ENCODE results near the gene APBB1IP. TPM values are rescaled to one million over a fixed set of nuclear protein-coding genes. Genes with fewer than 3 reads are reported as not detected.
"Not testable (repeated sequence)": the region's sequence is repeated elsewhere in the genome, so short reads cannot be mapped to it uniquely, and the experiment has no call there.

The APBB1IP gene
- total RNA-seq, 1 experiment from 2014 or later = 0.22 TPM

DNA sequence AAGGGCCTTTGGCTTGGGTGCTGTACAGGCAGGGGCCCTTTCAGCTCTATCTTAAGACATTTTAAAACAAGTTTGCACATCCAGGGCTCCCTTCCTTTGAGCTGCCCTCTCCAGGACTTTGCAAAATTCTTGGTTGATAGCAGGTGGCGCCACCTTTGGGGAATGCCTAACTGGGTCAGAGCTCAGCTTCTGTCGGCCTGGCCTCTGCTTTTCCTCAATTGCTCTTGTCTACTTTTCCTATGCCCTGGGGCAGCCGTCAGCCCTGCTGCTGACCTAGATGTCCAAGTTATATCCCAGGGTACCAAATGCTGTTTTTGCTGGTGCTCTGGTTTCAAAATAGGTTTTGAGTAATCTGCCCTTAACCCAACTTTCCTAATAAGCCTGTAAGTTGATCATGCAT lies 65.8 kb downstream of the APBB1IP start:
- peak; percentile 89 for ATAC-seq
- CTCF ChIA-PET = interaction anchor here (0.7 to 1.9 kb wide), 8 partner anchors 9 to 169 kb away, joined by 3 to 15 read pairs (median 4); no protein-coding TSS in a partner anchor

DNA sequence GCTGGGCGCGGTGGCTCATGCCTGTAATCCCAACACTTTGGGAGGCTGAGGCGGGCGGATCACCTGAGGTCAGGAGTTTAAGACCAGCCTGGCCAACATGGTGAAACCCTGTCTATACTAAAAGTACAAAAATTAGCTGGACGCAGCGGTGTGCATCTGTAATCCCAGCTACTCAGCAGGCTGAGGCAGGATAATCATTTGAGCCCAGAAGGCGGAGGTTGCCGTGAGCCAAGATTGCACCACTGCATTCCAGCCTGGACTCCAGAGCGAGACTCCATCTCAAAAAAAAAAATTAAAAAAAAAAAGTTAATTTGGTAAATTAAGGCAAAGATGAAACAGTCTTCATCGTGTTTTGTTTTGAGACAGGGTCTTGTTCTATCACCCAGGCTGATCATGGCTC lies 66.3 kb downstream of the APBB1IP start:
- DNase-seq (ENCODE audit: low spot score); ATAC-seq; H3K27ac Mint-ChIP-seq; H3K27me3 Mint-ChIP-seq (ENCODE audit: low read depth); H3K9me3 Mint-ChIP-seq; H3K4me1 Mint-ChIP-seq; H3K36me3 Mint-ChIP-seq; H3K4me3 Mint-ChIP-seq; POLR2A ChIA-PET: not testable (repeated sequence)
- CTCF ChIA-PET = interaction anchor here (0.7 to 1.9 kb wide), 8 partner anchors 8 to 169 kb away, joined by 3 to 15 read pairs (median 4); no protein-coding TSS in a partner anchor

More for the DNA sequence above, 65.8 kb downstream of the APBB1IP start:
- Mint-ChIP-seq H3K9me3 (no peaks in the 10 kb centered on the region), H3K27ac (no peak overlapping the region), H3K36me3 (no peaks in the 10 kb centered on the region), H3K4me3 (no peak overlapping the region), H3K27me3 (ENCODE audit: low read depth) (no peaks in the 10 kb centered on the region), H3K4me1 (no peaks in the 10 kb centered on the region)
- POLR2A ChIA-PET = no interaction called here
- DNase-seq (ENCODE audit: low spot score) = peak; percentile 44
- no peak for TF ChIP-seq ZNF317 (CRISPR knock-in tag; IDR thresholded peaks at IDR 0.05; ENCODE audit: borderline replicate concordance, low read depth)
- TF ChIP-seq, protein P1, sequence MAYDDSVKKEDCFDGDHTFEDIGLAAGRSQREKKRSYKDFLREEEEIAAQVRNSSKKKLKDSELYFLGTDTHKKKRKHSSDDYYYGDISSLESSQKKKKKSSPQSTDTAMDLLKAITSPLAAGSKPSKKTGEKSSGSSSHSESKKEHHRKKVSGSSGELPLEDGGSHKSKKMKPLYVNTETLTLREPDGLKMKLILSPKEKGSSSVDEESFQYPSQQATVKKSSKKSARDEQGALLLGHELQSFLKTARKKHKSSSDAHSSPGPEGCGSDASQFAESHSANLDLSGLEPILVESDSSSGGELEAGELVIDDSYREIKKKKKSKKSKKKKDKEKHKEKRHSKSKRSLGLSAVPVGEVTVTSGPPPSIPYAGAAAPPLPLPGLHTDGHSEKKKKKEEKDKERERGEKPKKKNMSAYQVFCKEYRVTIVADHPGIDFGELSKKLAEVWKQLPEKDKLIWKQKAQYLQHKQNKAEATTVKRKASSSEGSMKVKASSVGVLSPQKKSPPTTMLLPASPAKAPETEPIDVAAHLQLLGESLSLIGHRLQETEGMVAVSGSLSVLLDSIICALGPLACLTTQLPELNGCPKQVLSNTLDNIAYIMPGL (CRISPR knock-in tag; IDR thresholded peaks at IDR 0.05) = no peak
- TF ChIP-seq, protein P2, sequence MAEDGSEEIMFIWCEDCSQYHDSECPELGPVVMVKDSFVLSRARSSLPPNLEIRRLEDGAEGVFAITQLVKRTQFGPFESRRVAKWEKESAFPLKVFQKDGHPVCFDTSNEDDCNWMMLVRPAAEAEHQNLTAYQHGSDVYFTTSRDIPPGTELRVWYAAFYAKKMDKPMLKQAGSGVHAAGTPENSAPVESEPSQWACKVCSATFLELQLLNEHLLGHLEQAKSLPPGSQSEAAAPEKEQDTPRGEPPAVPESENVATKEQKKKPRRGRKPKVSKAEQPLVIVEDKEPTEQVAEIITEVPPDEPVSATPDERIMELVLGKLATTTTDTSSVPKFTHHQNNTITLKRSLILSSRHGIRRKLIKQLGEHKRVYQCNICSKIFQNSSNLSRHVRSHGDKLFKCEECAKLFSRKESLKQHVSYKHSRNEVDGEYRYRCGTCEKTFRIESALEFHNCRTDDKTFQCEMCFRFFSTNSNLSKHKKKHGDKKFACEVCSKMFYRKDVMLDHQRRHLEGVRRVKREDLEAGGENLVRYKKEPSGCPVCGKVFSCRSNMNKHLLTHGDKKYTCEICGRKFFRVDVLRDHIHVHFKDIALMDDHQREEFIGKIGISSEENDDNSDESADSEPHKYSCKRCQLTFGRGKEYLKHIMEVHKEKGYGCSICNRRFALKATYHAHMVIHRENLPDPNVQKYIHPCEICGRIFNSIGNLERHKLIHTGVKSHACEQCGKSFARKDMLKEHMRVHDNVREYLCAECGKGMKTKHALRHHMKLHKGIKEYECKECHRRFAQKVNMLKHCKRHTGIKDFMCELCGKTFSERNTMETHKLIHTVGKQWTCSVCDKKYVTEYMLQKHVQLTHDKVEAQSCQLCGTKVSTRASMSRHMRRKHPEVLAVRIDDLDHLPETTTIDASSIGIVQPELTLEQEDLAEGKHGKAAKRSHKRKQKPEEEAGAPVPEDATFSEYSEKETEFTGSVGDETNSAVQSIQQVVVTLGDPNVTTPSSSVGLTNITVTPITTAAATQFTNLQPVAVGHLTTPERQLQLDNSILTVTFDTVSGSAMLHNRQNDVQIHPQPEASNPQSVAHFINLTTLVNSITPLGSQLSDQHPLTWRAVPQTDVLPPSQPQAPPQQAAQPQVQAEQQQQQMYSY (CRISPR knock-in tag; IDR thresholded peaks at IDR 0.05) = peak; percentile 49; the same call in 1 of the 2 replicates

DNA sequence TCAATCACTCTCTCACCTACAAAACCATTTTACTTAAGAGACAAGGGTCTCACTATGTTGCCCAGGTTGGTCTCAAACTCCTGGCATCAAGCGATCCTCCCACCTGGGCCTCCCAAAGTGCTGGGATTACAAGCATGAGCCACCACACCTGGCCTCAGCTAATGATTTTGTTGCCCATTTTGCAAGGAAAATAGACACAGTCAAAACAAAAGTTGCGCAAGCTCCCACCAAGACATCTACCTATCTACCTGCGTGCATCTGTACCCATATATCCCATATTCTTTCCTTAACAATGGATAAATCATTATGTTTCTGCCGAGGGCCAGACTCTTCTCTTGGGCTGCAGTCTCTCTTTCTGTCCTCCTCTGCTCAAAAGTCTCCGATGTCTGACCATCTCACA lies 67.3 kb downstream of the APBB1IP start:
- H3K27me3 Mint-ChIP-seq (ENCODE audit: low read depth) = no peaks in the 10 kb centered on the region
- H3K9me3 Mint-ChIP-seq = no peaks in the 10 kb centered on the region
- ChIA-PET CTCF (no interaction called here), POLR2A (no interaction called here)
- no peak overlapping the region for H3K27ac Mint-ChIP-seq
- H3K4me3 Mint-ChIP-seq = no peak overlapping the region
- no peaks in the 10 kb centered on the region for H3K36me3 Mint-ChIP-seq
- H3K4me1 Mint-ChIP-seq = no peaks in the 10 kb centered on the region
- DNase-seq (ENCODE audit: low spot score) (no peak), ATAC-seq (no peak)
- TF ChIP-seq, protein P3, sequence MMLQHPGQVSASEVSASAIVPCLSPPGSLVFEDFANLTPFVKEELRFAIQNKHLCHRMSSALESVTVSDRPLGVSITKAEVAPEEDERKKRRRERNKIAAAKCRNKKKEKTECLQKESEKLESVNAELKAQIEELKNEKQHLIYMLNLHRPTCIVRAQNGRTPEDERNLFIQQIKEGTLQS (CRISPR knock-in tag; conservative IDR thresholded peaks at IDR 0.05) = no peak
- TF ChIP-seq, protein P4, sequence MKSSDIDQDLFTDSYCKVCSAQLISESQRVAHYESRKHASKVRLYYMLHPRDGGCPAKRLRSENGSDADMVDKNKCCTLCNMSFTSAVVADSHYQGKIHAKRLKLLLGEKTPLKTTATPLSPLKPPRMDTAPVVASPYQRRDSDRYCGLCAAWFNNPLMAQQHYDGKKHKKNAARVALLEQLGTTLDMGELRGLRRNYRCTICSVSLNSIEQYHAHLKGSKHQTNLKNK (CRISPR knock-in tag; IDR thresholded peaks at IDR 0.05) = no peak
- TF ChIP-seq FOXJ3 (CRISPR knock-in tag; IDR thresholded peaks at IDR 0.05; ENCODE audit: borderline replicate concordance) (no peak), ZNF232 (CRISPR knock-in tag; IDR thresholded peaks at IDR 0.05) (no peak), FOXP1 (CRISPR knock-in tag; IDR thresholded peaks at IDR 0.05; ENCODE audit: borderline replicate concordance) (no peak), OVOL2 (CRISPR knock-in tag; IDR thresholded peaks at IDR 0.05; ENCODE audit: borderline replicate concordance) (no peak), ZNF671 (CRISPR knock-in tag; IDR thresholded peaks at IDR 0.05) (no peak), NFATC4 (CRISPR knock-in tag; IDR thresholded peaks at IDR 0.05) (no peak)
- TF ChIP-seq, protein P5, sequence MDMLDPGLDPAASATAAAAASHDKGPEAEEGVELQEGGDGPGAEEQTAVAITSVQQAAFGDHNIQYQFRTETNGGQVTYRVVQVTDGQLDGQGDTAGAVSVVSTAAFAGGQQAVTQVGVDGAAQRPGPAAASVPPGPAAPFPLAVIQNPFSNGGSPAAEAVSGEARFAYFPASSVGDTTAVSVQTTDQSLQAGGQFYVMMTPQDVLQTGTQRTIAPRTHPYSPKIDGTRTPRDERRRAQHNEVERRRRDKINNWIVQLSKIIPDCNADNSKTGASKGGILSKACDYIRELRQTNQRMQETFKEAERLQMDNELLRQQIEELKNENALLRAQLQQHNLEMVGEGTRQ (CRISPR knock-in tag; IDR thresholded peaks at IDR 0.05) = no peak
- TF ChIP-seq, protein P6, sequence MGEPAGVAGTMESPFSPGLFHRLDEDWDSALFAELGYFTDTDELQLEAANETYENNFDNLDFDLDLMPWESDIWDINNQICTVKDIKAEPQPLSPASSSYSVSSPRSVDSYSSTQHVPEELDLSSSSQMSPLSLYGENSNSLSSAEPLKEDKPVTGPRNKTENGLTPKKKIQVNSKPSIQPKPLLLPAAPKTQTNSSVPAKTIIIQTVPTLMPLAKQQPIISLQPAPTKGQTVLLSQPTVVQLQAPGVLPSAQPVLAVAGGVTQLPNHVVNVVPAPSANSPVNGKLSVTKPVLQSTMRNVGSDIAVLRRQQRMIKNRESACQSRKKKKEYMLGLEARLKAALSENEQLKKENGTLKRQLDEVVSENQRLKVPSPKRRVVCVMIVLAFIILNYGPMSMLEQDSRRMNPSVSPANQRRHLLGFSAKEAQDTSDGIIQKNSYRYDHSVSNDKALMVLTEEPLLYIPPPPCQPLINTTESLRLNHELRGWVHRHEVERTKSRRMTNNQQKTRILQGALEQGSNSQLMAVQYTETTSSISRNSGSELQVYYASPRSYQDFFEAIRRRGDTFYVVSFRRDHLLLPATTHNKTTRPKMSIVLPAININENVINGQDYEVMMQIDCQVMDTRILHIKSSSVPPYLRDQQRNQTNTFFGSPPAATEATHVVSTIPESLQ (CRISPR knock-in tag; IDR thresholded peaks at IDR 0.05) = no peak
- TF ChIP-seq, protein P7, sequence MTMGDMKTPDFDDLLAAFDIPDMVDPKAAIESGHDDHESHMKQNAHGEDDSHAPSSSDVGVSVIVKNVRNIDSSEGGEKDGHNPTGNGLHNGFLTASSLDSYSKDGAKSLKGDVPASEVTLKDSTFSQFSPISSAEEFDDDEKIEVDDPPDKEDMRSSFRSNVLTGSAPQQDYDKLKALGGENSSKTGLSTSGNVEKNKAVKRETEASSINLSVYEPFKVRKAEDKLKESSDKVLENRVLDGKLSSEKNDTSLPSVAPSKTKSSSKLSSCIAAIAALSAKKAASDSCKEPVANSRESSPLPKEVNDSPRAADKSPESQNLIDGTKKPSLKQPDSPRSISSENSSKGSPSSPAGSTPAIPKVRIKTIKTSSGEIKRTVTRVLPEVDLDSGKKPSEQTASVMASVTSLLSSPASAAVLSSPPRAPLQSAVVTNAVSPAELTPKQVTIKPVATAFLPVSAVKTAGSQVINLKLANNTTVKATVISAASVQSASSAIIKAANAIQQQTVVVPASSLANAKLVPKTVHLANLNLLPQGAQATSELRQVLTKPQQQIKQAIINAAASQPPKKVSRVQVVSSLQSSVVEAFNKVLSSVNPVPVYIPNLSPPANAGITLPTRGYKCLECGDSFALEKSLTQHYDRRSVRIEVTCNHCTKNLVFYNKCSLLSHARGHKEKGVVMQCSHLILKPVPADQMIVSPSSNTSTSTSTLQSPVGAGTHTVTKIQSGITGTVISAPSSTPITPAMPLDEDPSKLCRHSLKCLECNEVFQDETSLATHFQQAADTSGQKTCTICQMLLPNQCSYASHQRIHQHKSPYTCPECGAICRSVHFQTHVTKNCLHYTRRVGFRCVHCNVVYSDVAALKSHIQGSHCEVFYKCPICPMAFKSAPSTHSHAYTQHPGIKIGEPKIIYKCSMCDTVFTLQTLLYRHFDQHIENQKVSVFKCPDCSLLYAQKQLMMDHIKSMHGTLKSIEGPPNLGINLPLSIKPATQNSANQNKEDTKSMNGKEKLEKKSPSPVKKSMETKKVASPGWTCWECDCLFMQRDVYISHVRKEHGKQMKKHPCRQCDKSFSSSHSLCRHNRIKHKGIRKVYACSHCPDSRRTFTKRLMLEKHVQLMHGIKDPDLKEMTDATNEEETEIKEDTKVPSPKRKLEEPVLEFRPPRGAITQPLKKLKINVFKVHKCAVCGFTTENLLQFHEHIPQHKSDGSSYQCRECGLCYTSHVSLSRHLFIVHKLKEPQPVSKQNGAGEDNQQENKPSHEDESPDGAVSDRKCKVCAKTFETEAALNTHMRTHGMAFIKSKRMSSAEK (CRISPR knock-in tag; IDR thresholded peaks at IDR 0.05; ENCODE audit: borderline replicate concordance) = no peak
- TF ChIP-seq, protein P8, sequence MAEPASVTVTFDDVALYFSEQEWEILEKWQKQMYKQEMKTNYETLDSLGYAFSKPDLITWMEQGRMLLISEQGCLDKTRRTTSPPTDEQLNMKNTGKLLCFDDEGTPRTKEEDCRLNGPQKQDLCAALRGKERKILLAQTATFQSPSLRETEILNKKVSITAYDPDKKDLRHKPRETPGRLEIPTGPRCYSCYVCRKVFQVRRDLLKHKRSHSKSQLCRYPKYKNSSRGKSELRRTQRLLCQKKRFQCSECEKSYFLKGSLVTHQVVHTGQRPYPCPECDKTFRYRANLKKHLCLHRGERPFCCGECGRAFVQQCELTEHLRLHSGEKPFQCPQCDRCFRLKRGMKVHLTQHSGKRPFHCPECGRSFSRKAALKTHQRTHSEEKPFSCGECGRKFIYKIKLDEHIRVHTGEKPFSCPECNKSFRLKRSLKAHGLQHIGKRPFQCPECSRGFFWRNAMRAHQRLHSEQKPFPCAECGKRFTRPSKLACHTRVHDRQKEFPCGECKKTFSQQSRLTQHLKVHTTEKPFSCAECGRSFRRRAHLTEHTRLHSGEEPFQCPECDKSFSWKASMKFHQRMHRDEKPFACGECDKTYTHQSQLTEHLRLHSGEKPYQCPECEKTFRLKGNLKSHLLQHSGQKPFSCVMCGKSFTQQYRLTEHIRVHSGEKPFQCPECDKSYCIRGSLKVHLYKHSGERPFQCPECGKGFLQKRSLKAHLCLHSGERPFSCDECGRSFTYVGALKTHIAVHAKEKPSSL (CRISPR knock-in tag; conservative IDR thresholded peaks at IDR 0.05) = no peak
